Measurements from ENCODE around the gene CPEB3. TPM values are rescaled to one million over a fixed set of nuclear protein-coding genes. Genes with fewer than 3 reads are reported as not detected.
A peak's percentile ranks its signal among the peaks of the same experiment; 100 is the strongest.
"Not testable (repeated sequence)": the region's sequence is repeated elsewhere in the genome, so short reads cannot be mapped to it uniquely, and the experiment has no call there.

CPEB3 gene
- total RNA-seq, 1 experiment from 2014 or later = 2.4 TPM

GRCh38 chr10:92119340-92119739 lies 171.5 kb downstream of the CPEB3 start:
- ATAC-seq (no peak), DNase-seq (ENCODE audit: low read depth, low spot score) (no peak)
- no peaks in the 10 kb centered on the region for H3K36me3 ChIP-seq (ENCODE audit: control insufficient read depth, insufficient read depth, low read length)
- no peak overlapping the region for H3K27ac ChIP-seq (ENCODE audit: low read length)
- H3K4me3 ChIP-seq (ENCODE audit: low read depth in 2 of 2, low read length in 2 of 2) = no peak overlapping the region
- TSS peak; percentile 24 for BruUV-seq (replicated peaks)
- in situ Hi-C loops (cut with HindIII; ENCODE audit: low pct_unique_long_range_greater_than_20kb, low sequenced_read_pairs) = no loop called here
- H3K27me3 ChIP-seq (ENCODE audit: control insufficient read depth, insufficient read depth, low read length) = no peaks in the 10 kb centered on the region
- peaks cover 11% of the 10 kb centered on the region for H3K4me1 ChIP-seq (ENCODE audit: control insufficient read depth, insufficient read depth, low read length)
- CTCF ChIA-PET = interaction anchor here (0.6 kb wide), 1 partner anchor 87 kb away, joined by 3 read pairs; no protein-coding TSS in a partner anchor
- POLR2A ChIA-PET = no interaction called here
- TF ChIP-seq TCF7L2 (IDR thresholded peaks at IDR 0.05; ENCODE audit: low read depth, low read length) (no peak), SIN3A (IDR thresholded peaks at IDR 0.05; ENCODE audit: borderline replicate concordance, insufficient read depth, low read depth, low read length) (no peak), CTCF (IDR thresholded peaks at IDR 0.05) (no peak), POLR2AphosphoS5 (IDR thresholded peaks at IDR 0.05; ENCODE audit: low read depth, low read length) (no peak)
- intact Hi-C loops (cut with micrococcal nuclease; ENCODE audit: unreplicated experiment) = no loop called here
- H3K9me3 ChIP-seq (ENCODE audit: control insufficient read depth, insufficient read depth, low read depth, low read length) = no peaks in the 10 kb centered on the region

DNA sequence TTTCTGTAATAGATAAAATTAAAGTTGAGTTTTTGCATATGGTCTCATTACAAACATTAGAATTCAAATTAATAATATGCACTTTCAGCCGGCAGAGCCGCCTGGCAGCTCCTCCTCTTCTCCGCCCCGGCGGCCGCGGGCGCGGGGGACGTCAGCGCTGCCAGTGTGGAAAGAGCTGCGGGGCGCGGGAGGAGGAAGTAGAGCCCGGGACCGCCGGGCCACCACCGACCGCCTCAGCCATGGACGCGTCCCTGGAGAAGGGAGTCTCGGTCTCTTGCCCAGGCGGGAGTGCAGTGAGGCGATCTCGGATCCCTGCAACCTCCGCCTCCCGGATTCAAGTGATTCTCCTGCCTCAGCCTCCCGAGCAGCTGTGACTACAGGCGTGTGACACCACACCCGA lies 176.0 kb downstream of the CPEB3 start:
- BruUV-seq (replicated peaks); H3K4me3 ChIP-seq (ENCODE audit: low read depth in 2 of 2, low read length in 2 of 2); H3K27me3 ChIP-seq (ENCODE audit: control insufficient read depth, insufficient read depth, low read length); H3K36me3 ChIP-seq (ENCODE audit: control insufficient read depth, insufficient read depth, low read length); H3K27ac ChIP-seq (ENCODE audit: low read length); in situ Hi-C loops (cut with HindIII; ENCODE audit: low pct_unique_long_range_greater_than_20kb, low sequenced_read_pairs); DNase-seq (ENCODE audit: low read depth, low spot score); ATAC-seq; CTCF ChIA-PET; intact Hi-C loops (cut with micrococcal nuclease; ENCODE audit: unreplicated experiment); POLR2A ChIA-PET; H3K9me3 ChIP-seq (ENCODE audit: control insufficient read depth, insufficient read depth, low read depth, low read length); H3K4me1 ChIP-seq (ENCODE audit: control insufficient read depth, insufficient read depth, low read length): not testable (repeated sequence)

- H3K27me3 ChIP-seq (ENCODE audit: control insufficient read depth, insufficient read depth, low read length) = no peaks in the 10 kb centered on the region
- TF ChIP-seq SIN3A (IDR thresholded peaks at IDR 0.05; ENCODE audit: borderline replicate concordance, insufficient read depth, low read depth, low read length) = no peak
- no peak for TF ChIP-seq POLR2AphosphoS5 (IDR thresholded peaks at IDR 0.05; ENCODE audit: low read depth, low read length)
- no peak for TF ChIP-seq TCF7L2 (IDR thresholded peaks at IDR 0.05; ENCODE audit: low read depth, low read length)
- no peak for TF ChIP-seq REST (IDR thresholded peaks at IDR 0.05; ENCODE audit: insufficient read depth in 1 of 2, low read depth in 2 of 2, low read length in 1 of 2)
- no peak for TF ChIP-seq CTCF (IDR thresholded peaks at IDR 0.05)
- DNase-seq (ENCODE audit: low read depth, low spot score) = no peak
- intact Hi-C loops (cut with micrococcal nuclease; ENCODE audit: unreplicated experiment) (no loop called here), in situ Hi-C loops (cut with HindIII; ENCODE audit: low pct_unique_long_range_greater_than_20kb, low sequenced_read_pairs) (no loop called here)
- ATAC-seq = no peak
- no TSS peak for BruUV-seq (replicated peaks)
- H3K4me1 ChIP-seq (ENCODE audit: control insufficient read depth, insufficient read depth, low read length) = no peaks in the 10 kb centered on the region
- H3K36me3 ChIP-seq (ENCODE audit: control insufficient read depth, insufficient read depth, low read length) = no peaks in the 10 kb centered on the region
- CTCF ChIA-PET = no interaction called here
- no peak overlapping the region for H3K4me3 ChIP-seq (ENCODE audit: low read depth in 2 of 2, low read length in 2 of 2)
- POLR2A ChIA-PET = no interaction called here
- H3K27ac ChIP-seq (ENCODE audit: low read length) = no peak overlapping the region
- H3K9me3 ChIP-seq (ENCODE audit: control insufficient read depth, insufficient read depth, low read depth, low read length) = no peaks in the 10 kb centered on the region
Observed at GRCh38 chr10:92113911-92114600, 176.8 kb downstream of the CPEB3 start.
